Kidney (tissue), 14 donors: ENCODE measurements around the gene CAGE1. TPM values are rescaled to one million over a fixed set of nuclear protein-coding genes. Genes with fewer than 3 reads are reported as not detected.

Experiments used
- DNase-seq, 5 donors: peaks; one replicate each; pipeline ENCODE4 v3.0.0-alpha.2; 2013 to 2020
- FAIRE-seq: peaks from 2 replicates; lab custom pipeline; 2012; peaks lifted over from hg19 to GRCh38; lab: Jason Lieb, UNC
- H3K27ac ChIP-seq, 2 donors: one replicate each; pipeline ENCODE4 v1.7.0; 2013; ENCODE audit warnings: low read depth in 2 of 2, low read length in 2 of 2, inconsistent platforms in 1 of 2
- H3K27me3 ChIP-seq: one replicate; pipeline ENCODE4 v1.7.1; 2013; ENCODE audit warnings: low read length, inconsistent platforms; ENCODE audit not compliant: control insufficient read depth, insufficient read depth
- H3K36me3 ChIP-seq, 3 donors: one replicate each; pipeline versions ENCODE4 v1.7.0 to v1.7.1; 2013; ENCODE audit warnings: low read length in 3 of 3, control low read depth in 1 of 3, inconsistent platforms in 1 of 3; ENCODE audit not compliant: insufficient read depth in 3 of 3, control insufficient read depth in 2 of 3
- H3K4me1 ChIP-seq, 3 donors: one replicate each; pipeline versions ENCODE4 v1.7.0 to v1.7.1; 2013; ENCODE audit warnings: low read length in 3 of 3, inconsistent platforms in 1 of 3, low read depth in 1 of 3; ENCODE audit not compliant: control insufficient read depth in 2 of 3, insufficient read depth in 2 of 3
- H3K4me3 ChIP-seq, 3 donors: one replicate each; pipeline versions ENCODE4 v1.7.0 to v1.8.1; 2013; ENCODE audit warnings: low read length in 3 of 3, control low read depth in 1 of 3, inconsistent platforms in 1 of 3
- H3K9ac ChIP-seq, 3 donors: one replicate each; pipeline versions ENCODE4 v1.7.0 to v1.7.1; 2013; ENCODE audit warnings: low read length in 3 of 3, control low read depth in 1 of 3, inconsistent platforms in 1 of 3
- H3K9me3 ChIP-seq, 3 donors: one replicate each; pipeline versions ENCODE4 v1.7.0 to v1.7.1; 2013; ENCODE audit warnings: low read length in 3 of 3, control low read depth in 1 of 3, inconsistent platforms in 1 of 3; ENCODE audit not compliant: control insufficient read depth in 2 of 3, insufficient read depth in 1 of 3
- intact Hi-C: fragments of 100-400 bp; cut with DNase I; formaldehyde crosslinking; loops from one replicate; pipeline ENCODE4 v1.11.1; 2022
- polyA plus RNA-seq: library from polyadenylated mRNA; stranded (reverse); fragments of 350-450 nt; fragmentation: Illumina TruSeq; extraction: RNeasy Lipid Tissue Mini Kit (QIAGEN cat#74804); gene quantifications from one replicate; pipeline ENCODE4 v1.2.3, GENCODE V29; 2014; ENCODE audit warnings: low read depth, low replicate concordance; ENCODE audit not compliant: insufficient read depth
- total RNA-seq: library from RNA; stranded (reverse); fragmentation: NEBNext Ultra II Directional; extraction: Animal tissue kit (Norgen Biotek cat#: 25700); gene quantifications from one replicate; pipeline ENCODE4 v1.2.1, GENCODE V29; 2021
- TF ChIP-seq, protein P1 (sequence below): IDR thresholded peaks from 3 replicates; pipeline ENCODE4 v1.5.1; 2012; ENCODE audit warnings: mild to moderate bottlenecking, moderate library complexity, borderline replicate concordance; ENCODE audit not compliant: insufficient read depth; ENCODE audit errors: extremely low read depth
- donor health status: control.
- donor health status: control.
- donor health status: control.
- donor health status: control.
- donor health status: control.
- donor health status: DM: yes; HTN: yes; CAD: no.
- donor health status: Normal renal cell carcinoma (clear cell type).

CAGE1 gene
- total and polyA plus RNA-seq, 2 donors from 2014 or later: not detected

DNA sequence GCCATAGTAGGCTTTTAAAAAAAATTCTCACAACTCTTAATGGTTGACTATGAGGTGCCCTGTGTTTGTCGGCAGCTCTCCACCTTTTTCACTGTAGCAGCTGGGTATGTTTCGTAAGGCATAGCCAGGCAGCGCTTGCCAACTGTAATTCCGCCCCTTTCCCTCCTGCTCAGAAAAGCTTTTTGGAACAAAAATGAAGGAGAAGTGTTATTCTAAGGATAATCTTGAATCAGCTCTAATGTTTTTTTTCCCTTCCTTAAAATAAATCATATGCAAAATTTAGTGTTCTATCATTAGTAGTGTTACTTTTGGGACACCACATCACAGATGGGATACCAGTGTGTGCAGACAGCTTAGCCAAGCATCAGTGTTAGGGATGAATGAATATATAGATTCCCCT is 21.3 kb upstream of the CAGE1 start:
- H3K27ac ChIP-seq: no peak overlapping the region
- no peak for FAIRE-seq
- no peaks in the 10 kb centered on the region for H3K27me3 ChIP-seq
- H3K4me3 ChIP-seq: no peak overlapping the region
- DNase-seq: no peak
- peaks cover 0 to 6% (median 0%) of the 10 kb centered on the region in 3 donors for H3K4me1 ChIP-seq
- TF ChIP-seq, protein P1, sequence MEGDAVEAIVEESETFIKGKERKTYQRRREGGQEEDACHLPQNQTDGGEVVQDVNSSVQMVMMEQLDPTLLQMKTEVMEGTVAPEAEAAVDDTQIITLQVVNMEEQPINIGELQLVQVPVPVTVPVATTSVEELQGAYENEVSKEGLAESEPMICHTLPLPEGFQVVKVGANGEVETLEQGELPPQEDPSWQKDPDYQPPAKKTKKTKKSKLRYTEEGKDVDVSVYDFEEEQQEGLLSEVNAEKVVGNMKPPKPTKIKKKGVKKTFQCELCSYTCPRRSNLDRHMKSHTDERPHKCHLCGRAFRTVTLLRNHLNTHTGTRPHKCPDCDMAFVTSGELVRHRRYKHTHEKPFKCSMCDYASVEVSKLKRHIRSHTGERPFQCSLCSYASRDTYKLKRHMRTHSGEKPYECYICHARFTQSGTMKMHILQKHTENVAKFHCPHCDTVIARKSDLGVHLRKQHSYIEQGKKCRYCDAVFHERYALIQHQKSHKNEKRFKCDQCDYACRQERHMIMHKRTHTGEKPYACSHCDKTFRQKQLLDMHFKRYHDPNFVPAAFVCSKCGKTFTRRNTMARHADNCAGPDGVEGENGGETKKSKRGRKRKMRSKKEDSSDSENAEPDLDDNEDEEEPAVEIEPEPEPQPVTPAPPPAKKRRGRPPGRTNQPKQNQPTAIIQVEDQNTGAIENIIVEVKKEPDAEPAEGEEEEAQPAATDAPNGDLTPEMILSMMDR: no peak
- no peak overlapping the region for H3K9ac ChIP-seq
- intact Hi-C loops: loop anchor here (10.0 kb wide), 1 partner anchor 204 kb away; no protein-coding TSS in a partner anchor
- peaks cover 3 to 44% (median 12%) of the 10 kb centered on the region in 3 donors for H3K36me3 ChIP-seq
- no peaks in the 10 kb centered on the region for H3K9me3 ChIP-seq

DNA sequence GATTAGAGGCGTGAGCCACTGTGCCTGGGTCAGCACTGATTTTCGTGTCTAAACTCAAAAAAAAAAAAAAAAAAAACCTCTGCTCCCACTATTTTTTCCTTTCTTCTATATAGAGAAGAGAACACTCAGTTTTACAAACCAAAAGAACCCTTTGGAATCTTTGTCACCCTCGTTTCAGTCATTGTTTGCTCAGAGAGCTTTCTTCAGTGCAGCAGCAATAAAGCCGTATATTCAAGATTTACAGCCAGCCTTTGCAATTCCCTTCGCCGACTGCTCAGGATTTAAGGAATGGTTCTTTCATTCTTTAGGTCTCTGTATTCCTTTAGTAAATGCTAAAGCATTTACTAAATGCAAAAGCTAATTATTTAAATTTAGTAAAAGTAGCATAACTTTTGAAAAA is 20.2 kb upstream of the CAGE1 start:
- H3K4me3 ChIP-seq: no peak overlapping the region
- H3K27ac ChIP-seq: no peak overlapping the region
- intact Hi-C loops: loop anchor here (10.0 kb wide), 1 partner anchor 205 kb away; no protein-coding TSS in a partner anchor
- TF ChIP-seq, protein P1: no peak
- peaks cover 0 to 6% (median 0%) of the 10 kb centered on the region in 3 donors for H3K4me1 ChIP-seq
- no peak overlapping the region for H3K9ac ChIP-seq
- peaks cover 3 to 40% (median 11%) of the 10 kb centered on the region in 3 donors for H3K36me3 ChIP-seq
- peak in 2 of 5 donors; percentile 21 to 43 for DNase-seq
- no peak for FAIRE-seq
- H3K9me3 ChIP-seq: no peaks in the 10 kb centered on the region
- H3K27me3 ChIP-seq: no peaks in the 10 kb centered on the region

DNA sequence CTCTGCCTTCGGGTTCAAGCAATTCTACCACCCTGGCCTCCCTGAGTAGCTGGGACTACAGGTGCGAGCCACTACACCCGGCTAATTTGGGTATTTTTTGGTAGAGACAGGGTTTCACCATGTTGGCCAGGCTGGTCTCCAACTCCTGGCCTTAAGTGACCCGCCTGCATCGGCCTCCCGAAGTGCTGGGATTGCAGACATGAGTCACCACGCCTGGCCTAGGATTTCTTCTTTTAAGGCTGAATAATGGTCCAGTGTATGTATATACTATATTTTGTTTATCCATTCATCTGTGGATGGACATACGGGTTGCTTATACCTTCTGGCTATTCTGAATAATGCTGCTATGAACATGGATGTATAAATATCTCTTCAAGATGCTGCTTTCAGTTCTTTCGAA is 17.2 kb upstream of the CAGE1 start:
- FAIRE-seq: no peak
- TF ChIP-seq, protein P1: no peak

DNA sequence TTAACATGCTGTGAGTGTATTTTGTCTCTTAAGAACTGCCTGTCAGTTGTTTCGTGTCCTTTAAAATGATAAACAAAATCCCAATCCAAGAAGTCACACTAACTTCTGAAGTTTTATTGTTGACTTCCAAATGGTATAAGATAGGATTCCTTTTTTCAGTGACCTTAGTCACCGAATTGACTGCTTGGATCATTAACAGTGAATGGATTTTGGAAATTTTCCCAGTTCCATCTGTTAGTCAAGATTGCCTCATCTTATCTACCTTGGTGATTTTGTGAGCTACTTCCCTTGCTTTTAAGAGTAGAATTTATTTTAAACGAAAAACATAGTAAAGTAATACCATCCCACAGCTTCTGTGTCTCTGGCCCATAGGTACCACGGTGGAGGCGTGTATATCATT is 15.0 kb upstream of the CAGE1 start:
- no peak overlapping the region for H3K4me3 ChIP-seq
- no peaks in the 10 kb centered on the region for H3K9me3 ChIP-seq
- intact Hi-C loops: no loop called here
- H3K9ac ChIP-seq: no peak overlapping the region
- H3K27me3 ChIP-seq: no peaks in the 10 kb centered on the region
- H3K36me3 ChIP-seq: peaks cover 3 to 36% (median 24%) of the 10 kb centered on the region in 3 donors
- no peak overlapping the region for H3K27ac ChIP-seq
- no peak for DNase-seq
- TF ChIP-seq, protein P1: no peak
- no peak for FAIRE-seq
- H3K4me1 ChIP-seq: no peaks in the 10 kb centered on the region

More for the DNA sequence above, 17.2 kb upstream of the CAGE1 start:
- Histone ChIP-seq H3K4me1 (no peaks in the 10 kb centered on the region), H3K4me3 (no peak overlapping the region), H3K9ac (no peak overlapping the region), H3K27ac (no peak overlapping the region), H3K9me3 (no peaks in the 10 kb centered on the region), H3K36me3 (peaks cover 3 to 47% (median 22%) of the 10 kb centered on the region in 3 donors), H3K27me3 (no peaks in the 10 kb centered on the region)
- intact Hi-C loops: no loop called here
- DNase-seq: no peak
